SK-N-SH (cell line): Measurements from ENCODE around the gene ITGA4.

Experiments used
- EP300 ChIP-seq, 2 experiments: IDR thresholded peaks; 2 replicates each; pipeline versions ENCODE4 v1.4.0 to v1.6.1; 2012; ENCODE audit warnings: borderline replicate concordance in 1 of 2, low read depth in 1 of 2, low read length in 1 of 2
- NFIC ChIP-seq: IDR thresholded peaks from 2 replicates; pipeline ENCODE4 v1.4.0; 2012; ENCODE audit warnings: borderline replicate concordance
- POLR2AphosphoS5 ChIP-seq: IDR thresholded peaks from 2 replicates; pipeline ENCODE4 v1.6.1; 2012; ENCODE audit warnings: low read depth, low read length
- RCOR1 ChIP-seq: fragments of 150-350 bp; IDR thresholded peaks from 2 replicates; pipeline ENCODE4 v1.6.1; 2017; ENCODE audit warnings: antibody characterized with exemption, low read length
- RFX5 ChIP-seq: IDR thresholded peaks from 2 replicates; pipeline ENCODE4 v1.6.1; 2012; ENCODE audit warnings: mild to moderate bottlenecking, improper control_type of control experiment, low read length
- TCF12 ChIP-seq: IDR thresholded peaks from 2 replicates; pipeline ENCODE4 v1.4.0; 2012
- TF ChIP-seq, protein P1 (sequence below): IDR thresholded peaks from 2 replicates; pipeline ENCODE4 v1.6.1; 2012; ENCODE audit warnings: mild to moderate bottlenecking, low read depth, low read length, moderate library complexity
- TF ChIP-seq, protein P2 (sequence below): fragments of 200-600 bp; sonication (generic); IDR thresholded peaks from 2 replicates; pipeline ENCODE4 v1.6.1; 2017; ENCODE audit warnings: antibody characterized with exemption, mild to moderate bottlenecking, moderate library complexity

DNA sequence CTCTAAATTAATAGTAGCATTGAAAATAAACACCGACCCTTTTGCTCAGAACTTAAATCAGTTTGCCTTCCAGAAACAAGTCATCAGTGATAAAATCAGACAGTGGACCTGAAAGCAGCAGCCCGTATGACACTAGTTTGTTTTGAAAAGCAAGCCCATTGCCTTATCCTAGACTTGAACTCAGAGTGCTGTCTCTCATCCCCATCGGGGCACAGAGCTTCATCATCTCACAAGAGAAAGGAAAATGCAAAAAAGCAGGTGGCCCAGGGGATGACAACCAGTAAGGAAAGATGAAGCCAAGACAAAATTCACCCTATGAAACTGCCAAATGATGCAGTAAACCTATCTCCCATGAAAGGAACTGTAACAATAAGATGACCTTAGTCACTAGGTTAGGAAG, 128.5 kb downstream of the ITGA4 start:
- TF ChIP-seq, protein P1, sequence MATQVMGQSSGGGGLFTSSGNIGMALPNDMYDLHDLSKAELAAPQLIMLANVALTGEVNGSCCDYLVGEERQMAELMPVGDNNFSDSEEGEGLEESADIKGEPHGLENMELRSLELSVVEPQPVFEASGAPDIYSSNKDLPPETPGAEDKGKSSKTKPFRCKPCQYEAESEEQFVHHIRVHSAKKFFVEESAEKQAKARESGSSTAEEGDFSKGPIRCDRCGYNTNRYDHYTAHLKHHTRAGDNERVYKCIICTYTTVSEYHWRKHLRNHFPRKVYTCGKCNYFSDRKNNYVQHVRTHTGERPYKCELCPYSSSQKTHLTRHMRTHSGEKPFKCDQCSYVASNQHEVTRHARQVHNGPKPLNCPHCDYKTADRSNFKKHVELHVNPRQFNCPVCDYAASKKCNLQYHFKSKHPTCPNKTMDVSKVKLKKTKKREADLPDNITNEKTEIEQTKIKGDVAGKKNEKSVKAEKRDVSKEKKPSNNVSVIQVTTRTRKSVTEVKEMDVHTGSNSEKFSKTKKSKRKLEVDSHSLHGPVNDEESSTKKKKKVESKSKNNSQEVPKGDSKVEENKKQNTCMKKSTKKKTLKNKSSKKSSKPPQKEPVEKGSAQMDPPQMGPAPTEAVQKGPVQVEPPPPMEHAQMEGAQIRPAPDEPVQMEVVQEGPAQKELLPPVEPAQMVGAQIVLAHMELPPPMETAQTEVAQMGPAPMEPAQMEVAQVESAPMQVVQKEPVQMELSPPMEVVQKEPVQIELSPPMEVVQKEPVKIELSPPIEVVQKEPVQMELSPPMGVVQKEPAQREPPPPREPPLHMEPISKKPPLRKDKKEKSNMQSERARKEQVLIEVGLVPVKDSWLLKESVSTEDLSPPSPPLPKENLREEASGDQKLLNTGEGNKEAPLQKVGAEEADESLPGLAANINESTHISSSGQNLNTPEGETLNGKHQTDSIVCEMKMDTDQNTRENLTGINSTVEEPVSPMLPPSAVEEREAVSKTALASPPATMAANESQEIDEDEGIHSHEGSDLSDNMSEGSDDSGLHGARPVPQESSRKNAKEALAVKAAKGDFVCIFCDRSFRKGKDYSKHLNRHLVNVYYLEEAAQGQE, result no peak
- no peak for TF ChIP-seq EP300 (IDR thresholded peaks at IDR 0.05; ENCODE audit: borderline replicate concordance in 1 of 2, low read depth in 1 of 2, low read length in 1 of 2)
- no peak for TF ChIP-seq NFIC
- no peak for TF ChIP-seq POLR2AphosphoS5
- TF ChIP-seq, protein P2, sequence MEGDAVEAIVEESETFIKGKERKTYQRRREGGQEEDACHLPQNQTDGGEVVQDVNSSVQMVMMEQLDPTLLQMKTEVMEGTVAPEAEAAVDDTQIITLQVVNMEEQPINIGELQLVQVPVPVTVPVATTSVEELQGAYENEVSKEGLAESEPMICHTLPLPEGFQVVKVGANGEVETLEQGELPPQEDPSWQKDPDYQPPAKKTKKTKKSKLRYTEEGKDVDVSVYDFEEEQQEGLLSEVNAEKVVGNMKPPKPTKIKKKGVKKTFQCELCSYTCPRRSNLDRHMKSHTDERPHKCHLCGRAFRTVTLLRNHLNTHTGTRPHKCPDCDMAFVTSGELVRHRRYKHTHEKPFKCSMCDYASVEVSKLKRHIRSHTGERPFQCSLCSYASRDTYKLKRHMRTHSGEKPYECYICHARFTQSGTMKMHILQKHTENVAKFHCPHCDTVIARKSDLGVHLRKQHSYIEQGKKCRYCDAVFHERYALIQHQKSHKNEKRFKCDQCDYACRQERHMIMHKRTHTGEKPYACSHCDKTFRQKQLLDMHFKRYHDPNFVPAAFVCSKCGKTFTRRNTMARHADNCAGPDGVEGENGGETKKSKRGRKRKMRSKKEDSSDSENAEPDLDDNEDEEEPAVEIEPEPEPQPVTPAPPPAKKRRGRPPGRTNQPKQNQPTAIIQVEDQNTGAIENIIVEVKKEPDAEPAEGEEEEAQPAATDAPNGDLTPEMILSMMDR, result no peak
- no peak for TF ChIP-seq RFX5
- TF ChIP-seq TCF12, result no peak
- TF ChIP-seq RCOR1, result no peak
